H9 (cell line): ENCODE results near the gene PLXNC1. TPM values are rescaled to one million over a fixed set of nuclear protein-coding genes. Genes with fewer than 3 reads are reported as not detected.

ENCODE experiments used
- DNase-seq: peaks from one replicate; pipeline ENCODE4 v3.0.0-alpha.2; 2017
- H2AFZ ChIP-seq: one replicate; pipeline ENCODE4 v1.6.1; 2013; ENCODE audit warnings: mild to moderate bottlenecking, low read length, control low read depth, moderate library complexity
- H2AK5ac ChIP-seq: 2 replicates; pipeline ENCODE4 v1.6.1; 2013; ENCODE audit warnings: low read length, control low read depth, mixed read lengths; ENCODE audit not compliant: insufficient read length
- H2BK120ac ChIP-seq: one replicate; pipeline ENCODE4 v1.6.1; 2013; ENCODE audit warnings: low read depth, mild to moderate bottlenecking, low read length, control low read depth, inconsistent platforms; ENCODE audit not compliant: poor library complexity, severe bottlenecking
- H2BK12ac ChIP-seq: 2 replicates; pipeline ENCODE4 v1.6.1; 2013; ENCODE audit warnings: low read length, control low read depth, mixed read lengths, low read depth; ENCODE audit not compliant: insufficient read length
- H2BK15ac ChIP-seq: 2 replicates; pipeline ENCODE4 v1.6.1; 2013; ENCODE audit warnings: low read depth, low read length, control low read depth
- H2BK20ac ChIP-seq: one replicate; pipeline ENCODE4 v1.6.1; 2013; ENCODE audit warnings: low read depth, mild to moderate bottlenecking, low read length, control low read depth, inconsistent platforms; ENCODE audit not compliant: poor library complexity, severe bottlenecking
- H2BK5ac ChIP-seq: 2 replicates; pipeline ENCODE4 v1.6.1; 2013; ENCODE audit warnings: low read length, control low read depth, mixed read lengths; ENCODE audit not compliant: insufficient read length
- H3K14ac ChIP-seq: 2 replicates; pipeline ENCODE4 v1.6.1; 2013; ENCODE audit warnings: low read length, control low read depth; ENCODE audit not compliant: insufficient read depth
- H3K18ac ChIP-seq: 2 replicates; pipeline ENCODE4 v1.6.1; 2013; ENCODE audit warnings: low read depth, mild to moderate bottlenecking, mixed read lengths, low read length, control low read depth; ENCODE audit not compliant: insufficient read length
- H3K23ac ChIP-seq: 2 replicates; pipeline ENCODE4 v1.6.1; 2013; ENCODE audit warnings: low read length, control low read depth, mixed read lengths, low read depth; ENCODE audit not compliant: insufficient read length
- H3K23me2 ChIP-seq: 2 replicates; pipeline ENCODE4 v1.6.1; 2013; ENCODE audit warnings: low read depth, mild to moderate bottlenecking, mixed read lengths, low read length, control low read depth; ENCODE audit not compliant: insufficient read length, poor library complexity, severe bottlenecking
- H3K27ac ChIP-seq: 2 replicates; pipeline ENCODE4 v1.5.1; 2013; ENCODE audit warnings: low read length, control low read depth, mixed read lengths, low read depth; ENCODE audit not compliant: insufficient read length
- H3K27me3 ChIP-seq: 2 replicates; pipeline ENCODE4 v1.6.1; 2013; ENCODE audit warnings: low read length, control low read depth, inconsistent platforms; ENCODE audit not compliant: insufficient read depth
- H3K4ac ChIP-seq: 2 replicates; pipeline ENCODE4 v1.6.1; 2013; ENCODE audit warnings: low read depth, mild to moderate bottlenecking, control low read depth, inconsistent platforms, low read length, moderate library complexity
- H3K4me1 ChIP-seq: 2 replicates; pipeline ENCODE4 v1.6.1; 2013; ENCODE audit warnings: low read length, control low read depth, inconsistent platforms; ENCODE audit not compliant: insufficient read depth
- H3K4me2 ChIP-seq: 2 replicates; pipeline ENCODE4 v1.6.1; 2013; ENCODE audit warnings: low read length, control low read depth, mixed read lengths; ENCODE audit not compliant: insufficient read length, insufficient read depth
- H3K56ac ChIP-seq: 2 replicates; pipeline ENCODE4 v1.6.1; 2013; ENCODE audit warnings: low read depth, mild to moderate bottlenecking, mixed read lengths, low read length, control low read depth; ENCODE audit not compliant: insufficient read length
- H3K79me1 ChIP-seq: 2 replicates; pipeline ENCODE4 v1.6.1; 2013; ENCODE audit warnings: low read depth, mild to moderate bottlenecking, moderate library complexity, low read length, control low read depth, inconsistent platforms; ENCODE audit not compliant: insufficient read depth, poor library complexity, severe bottlenecking
- H3K79me2 ChIP-seq: 2 replicates; pipeline ENCODE4 v1.6.1; 2013; ENCODE audit warnings: low read length, control low read depth, inconsistent platforms; ENCODE audit not compliant: insufficient read depth
- H3K9ac ChIP-seq: 2 replicates; pipeline ENCODE4 v1.6.1; 2013; ENCODE audit warnings: low read length, control low read depth, mixed read lengths; ENCODE audit not compliant: insufficient read length; ENCODE audit errors: extremely low read depth
- H3K9me3 ChIP-seq: one replicate; pipeline ENCODE4 v1.6.1; 2013; ENCODE audit warnings: low read depth, low read length, inconsistent platforms; ENCODE audit not compliant: control insufficient read depth
- H3T11ph ChIP-seq: one replicate; pipeline ENCODE4 v1.6.1; 2013; ENCODE audit warnings: mild to moderate bottlenecking, low read length, control low read depth, inconsistent platforms
- H4K20me1 ChIP-seq: one replicate; pipeline ENCODE4 v1.6.1; 2013; ENCODE audit not compliant: control insufficient read depth, insufficient read length, insufficient read depth
- H4K5ac ChIP-seq: 2 replicates; pipeline ENCODE4 v1.6.1; 2013; ENCODE audit warnings: low read depth, mild to moderate bottlenecking, mixed read lengths, low read length, control low read depth; ENCODE audit not compliant: insufficient read length
- H4K8ac ChIP-seq: replicated peaks from 2 replicates; pipeline ENCODE4 v1.6.1; 2013; ENCODE audit warnings: low read length, control low read depth, mixed read lengths, low read depth; ENCODE audit not compliant: insufficient read length
- H4K91ac ChIP-seq: 2 replicates; pipeline ENCODE4 v1.6.1; 2013; ENCODE audit warnings: low read depth, mild to moderate bottlenecking, moderate library complexity, mixed read lengths, low read length, control low read depth; ENCODE audit not compliant: insufficient read length
- H3K27ac Mint-ChIP-seq, 3 experiments: 2 replicates in 2 of 3; 3 replicates in 1 of 3; pipeline ENCODE4 v1.8.0; 2020 to 2021; ENCODE audit warnings: mixed read lengths in 3 of 3, mild to moderate bottlenecking in 1 of 3, moderate library complexity in 1 of 3
- H3K27me3 Mint-ChIP-seq: 2 replicates; pipeline ENCODE4 v1.8.0; 2021; ENCODE audit warnings: low read depth, mild to moderate bottlenecking, moderate library complexity, mixed read lengths
- H3K36me3 Mint-ChIP-seq, 3 experiments: 2 replicates in 2 of 3; 3 replicates in 1 of 3; pipeline ENCODE4 v1.8.0; 2020 to 2021; ENCODE audit warnings: low read depth in 3 of 3, mixed read lengths in 3 of 3; ENCODE audit not compliant: insufficient read depth in 1 of 3
- H3K4me1 Mint-ChIP-seq, 2 experiments: 2 replicates each; pipeline ENCODE4 v1.8.0; 2020; ENCODE audit warnings: mixed read lengths in 2 of 2
- H3K4me3 Mint-ChIP-seq, 2 experiments: 2 replicates in 1 of 2; 3 replicates in 1 of 2; pipeline ENCODE4 v1.8.0; 2020 to 2021; ENCODE audit warnings: mild to moderate bottlenecking in 2 of 2, mixed read lengths in 2 of 2, moderate library complexity in 1 of 2
- H3K9me3 Mint-ChIP-seq, 2 experiments: 2 replicates in 1 of 2; 3 replicates in 1 of 2; pipeline ENCODE4 v1.8.0; 2020; ENCODE audit warnings: mild to moderate bottlenecking in 2 of 2, mixed read lengths in 2 of 2, moderate library complexity in 1 of 2
- WGBS: extraction: QIAGEN DNeasy Blood & Tissue Kit; methylation state at CpG from one replicate; pipeline ENCODE4 v1.1.7; 2013; ENCODE audit warnings: missing lambda C conversion rate, low lambda C conversion rate, mixed read lengths; ENCODE audit not compliant: insufficient read length; ENCODE audit errors: extremely low coverage; 5-methylcytosine and 5-hydroxymethylcytosine counted together
- total RNA-seq: library from RNA; stranded (reverse); gene quantifications from 2 replicates; pipeline ENCODE4 v1.2.1, GENCODE V29; 2021
- TF ChIP-seq, protein P1 (sequence below): fragments of 200-600 bp; sonication (generic); conservative IDR thresholded peaks from 3 replicates; pipeline ENCODE4 v1.8.0; 2021; ENCODE audit warnings: antibody characterized with exemption, mild to moderate bottlenecking

Gene PLXNC1
- total RNA-seq, 1 experiment from 2014 or later: 1.2 TPM

DNA sequence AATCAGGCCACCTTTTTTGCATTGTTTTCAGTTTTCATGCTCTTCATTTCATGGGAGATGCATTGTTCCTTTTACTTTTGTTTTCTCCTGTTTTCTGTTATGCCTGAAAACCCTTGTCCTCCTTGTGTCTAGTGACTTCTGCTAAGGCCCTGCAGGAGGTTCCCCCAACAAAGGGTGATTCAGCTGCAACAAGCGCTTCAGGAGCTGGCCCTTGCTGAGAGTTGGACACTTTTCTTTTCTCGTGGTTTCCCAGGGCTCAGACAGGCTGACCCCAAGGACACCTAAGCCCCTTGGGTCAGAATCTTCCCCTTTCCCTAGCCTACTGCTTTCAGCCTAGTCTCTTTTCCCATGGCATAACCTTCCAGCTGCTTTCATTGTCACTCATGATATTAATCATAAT is 98.9 kb downstream of the PLXNC1 start:
- Histone ChIP-seq H4K91ac (no peak overlapping the region), H3K4me2 (no peak overlapping the region), H3K14ac (no peak overlapping the region), H2BK20ac (no peak overlapping the region), H2BK120ac (no peak overlapping the region), H2BK5ac (no peak overlapping the region), H2BK15ac (no peak overlapping the region), H3K23me2 (no peaks in the 10 kb centered on the region), H3K79me1 (no peaks in the 10 kb centered on the region), H3K18ac (no peak overlapping the region), H4K8ac (no peak overlapping the region), H3K27me3 (no peaks in the 10 kb centered on the region), H2AK5ac (no peak overlapping the region), H3K9ac (no peak overlapping the region), H3K27ac (no peak overlapping the region), H3T11ph (no peak overlapping the region), H2BK12ac (no peak overlapping the region), H3K79me2 (no peaks in the 10 kb centered on the region), H3K9me3 (no peaks in the 10 kb centered on the region), H2AFZ (no peak overlapping the region), H3K23ac (no peak overlapping the region), H4K5ac (no peak overlapping the region), H3K56ac (no peak overlapping the region), H3K4me1 (no peaks in the 10 kb centered on the region; the same call in 1 of the 2 replicates), H3K4ac (no peak overlapping the region), H4K20me1 (no peaks in the 10 kb centered on the region)
- Mint-ChIP-seq H3K4me1 (peaks cover 20 to 27% of the 10 kb centered on the region in 2 experiments), H3K27me3 (peaks cover 4% of the 10 kb centered on the region), H3K27ac (peak overlapping the region in 2 of 3 experiments; percentile 16 to 63; a peak in 2 of 7 replicates), H3K36me3 (no peaks in the 10 kb centered on the region), H3K4me3 (no peak overlapping the region), H3K9me3 (no peaks in the 10 kb centered on the region)
- TF ChIP-seq, protein P1, sequence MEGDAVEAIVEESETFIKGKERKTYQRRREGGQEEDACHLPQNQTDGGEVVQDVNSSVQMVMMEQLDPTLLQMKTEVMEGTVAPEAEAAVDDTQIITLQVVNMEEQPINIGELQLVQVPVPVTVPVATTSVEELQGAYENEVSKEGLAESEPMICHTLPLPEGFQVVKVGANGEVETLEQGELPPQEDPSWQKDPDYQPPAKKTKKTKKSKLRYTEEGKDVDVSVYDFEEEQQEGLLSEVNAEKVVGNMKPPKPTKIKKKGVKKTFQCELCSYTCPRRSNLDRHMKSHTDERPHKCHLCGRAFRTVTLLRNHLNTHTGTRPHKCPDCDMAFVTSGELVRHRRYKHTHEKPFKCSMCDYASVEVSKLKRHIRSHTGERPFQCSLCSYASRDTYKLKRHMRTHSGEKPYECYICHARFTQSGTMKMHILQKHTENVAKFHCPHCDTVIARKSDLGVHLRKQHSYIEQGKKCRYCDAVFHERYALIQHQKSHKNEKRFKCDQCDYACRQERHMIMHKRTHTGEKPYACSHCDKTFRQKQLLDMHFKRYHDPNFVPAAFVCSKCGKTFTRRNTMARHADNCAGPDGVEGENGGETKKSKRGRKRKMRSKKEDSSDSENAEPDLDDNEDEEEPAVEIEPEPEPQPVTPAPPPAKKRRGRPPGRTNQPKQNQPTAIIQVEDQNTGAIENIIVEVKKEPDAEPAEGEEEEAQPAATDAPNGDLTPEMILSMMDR: no peak
- DNase-seq: no peak
- WGBS: no CpG with 5 or more reads among the region's 2 CpGs
